ENCODE measurements around the gene NSUN3. TPM values are rescaled to one million over a fixed set of nuclear protein-coding genes. Genes with fewer than 3 reads are reported as not detected.

Gene NSUN3
- total and polyA plus RNA-seq, 10 of the 15 experiments (the other 5 are each of a cell fraction or from before 2014, with no cell fraction given): 9.1 to 20.3 (median 11.7) TPM

GRCh38 chr3:94046533-94046932 lies 16.3 kb upstream of the NSUN3 start:
- Histone ChIP-seq H2AFZ (ENCODE audit: control insufficient read depth, low read depth, low read length) (no peak overlapping the region), H3K4me2 (ENCODE audit: control insufficient read depth, insufficient read depth) (no peak overlapping the region), H3K79me2 (ENCODE audit: control insufficient read depth, insufficient read depth, low read length) (no peaks in the 10 kb centered on the region), H3K9me3 (replicated peaks; ENCODE audit: control insufficient read depth, insufficient read depth, low read length) (no peaks in the 10 kb centered on the region), H3K9ac (ENCODE audit: control insufficient read depth, insufficient read depth, low read length) (no peak overlapping the region), H4K20me1 (ENCODE audit: control insufficient read depth, insufficient read depth) (no peaks in the 10 kb centered on the region), H3K27ac (ENCODE audit: control insufficient read depth, insufficient read depth) (no peak overlapping the region), H3K27me3 (replicated peaks in 1 of 2; ENCODE audit: control insufficient read depth in 2 of 2, insufficient read depth in 2 of 2, low read length in 1 of 2) (no peaks in the 10 kb centered on the region), H3K36me3 (ENCODE audit: control insufficient read depth in 2 of 2, insufficient read depth in 2 of 2, low read length in 1 of 2) (peaks cover 0 to 2% of the 10 kb centered on the region in 2 experiments; a peak in 2 of 4 replicates), H3K4me1 (ENCODE audit: control insufficient read depth, insufficient read depth, low read length) (no peaks in the 10 kb centered on the region), H3K4me3 (no peak overlapping the region)
- BruUV-seq (replicated peaks): no TSS peak
- FAIRE-seq (no peak), ATAC-seq (no peak), DNase-seq (ENCODE audit: low read depth, low spot score) (no peak)
- TF ChIP-seq CHD2 (IDR thresholded peaks at IDR 0.05; ENCODE audit: borderline replicate concordance, low read depth, low read length): no peak
- no peak for TF ChIP-seq BACH1 (IDR thresholded peaks at IDR 0.05; ENCODE audit: borderline replicate concordance)
- TF ChIP-seq SP1 (IDR thresholded peaks at IDR 0.05; ENCODE audit: low read depth, low read length): no peak
- no peak for TF ChIP-seq RELB (IDR thresholded peaks at IDR 0.05; ENCODE audit: low read depth)
- TF ChIP-seq GATAD2B (conservative IDR thresholded peaks at IDR 0.05; ENCODE audit: low read depth): no peak
- no peak for TF ChIP-seq ELK1 (IDR thresholded peaks at IDR 0.05; ENCODE audit: low read depth, low read length)
- no peak for TF ChIP-seq BCL3 (IDR thresholded peaks at IDR 0.05; ENCODE audit: borderline replicate concordance, insufficient read depth, low read depth, low read length, poor library complexity, severe bottlenecking)
- TF ChIP-seq ZSCAN29 (IDR thresholded peaks at IDR 0.05): no peak
- no peak for TF ChIP-seq MLLT1 (IDR thresholded peaks at IDR 0.05)
- TF ChIP-seq POLR2AphosphoS5 (IDR thresholded peaks at IDR 0.05; ENCODE audit: low read length): no peak
- no peak for TF ChIP-seq MTA2 (IDR thresholded peaks at IDR 0.05; ENCODE audit: low read depth)
- TF ChIP-seq NFYA (IDR thresholded peaks at IDR 0.05; ENCODE audit: borderline replicate concordance, low read depth, low read length): no peak
- TF ChIP-seq IKZF2 (IDR thresholded peaks at IDR 0.05): no peak
- no peak for TF ChIP-seq POLR2AphosphoS2 (IDR thresholded peaks at IDR 0.05; ENCODE audit: low read depth, low read length)
- no peak for TF ChIP-seq TBL1XR1 (IDR thresholded peaks at IDR 0.05; ENCODE audit: low read depth, low read length)
- TF ChIP-seq MYC (IDR thresholded peaks at IDR 0.05; ENCODE audit: insufficient read depth, insufficient read length, insufficient replicate concordance, low read length, severe bottlenecking): no peak
- no peak for TF ChIP-seq SPI1 (IDR thresholded peaks at IDR 0.05; ENCODE audit: borderline replicate concordance, insufficient read depth, low read depth, low read length)
- TF ChIP-seq HDAC6 (IDR thresholded peaks at IDR 0.05; ENCODE audit: unreplicated experiment): no peak
- no peak for TF ChIP-seq E2F4 (IDR thresholded peaks at IDR 0.05; ENCODE audit: low read depth, low read length)
- SMC1A ChIA-PET (ENCODE audit: uncharacterized antibody, unreplicated experiment): no interaction called here
- POLR2A ChIA-PET: no interaction called here
- in situ Hi-C loops (cut with MboI): no loop called here
- CTCF ChIA-PET: no interaction called here
- RAD21 ChIA-PET (ENCODE audit: unreplicated experiment): no interaction called here
- 98% methylated on average over 2 of the region's 2 CpGs for WGBS (ENCODE audit: insufficient coverage, insufficient replicate concordance, low lambda C conversion rate, missing lambda C conversion rate)
- intact Hi-C loops (cut with micrococcal nuclease; ENCODE audit: unreplicated experiment): no loop called here
